ENCODE measurements around the gene GALNT6. TPM values are rescaled to one million over a fixed set of nuclear protein-coding genes. Genes with fewer than 3 reads are reported as not detected.

GALNT6 gene
- total and polyA plus RNA-seq, 9 of the 15 experiments (the other 6 are each of a cell fraction or from before 2014, with no cell fraction given), result 1.5 to 8.6 (median 5.1) TPM

DNA sequence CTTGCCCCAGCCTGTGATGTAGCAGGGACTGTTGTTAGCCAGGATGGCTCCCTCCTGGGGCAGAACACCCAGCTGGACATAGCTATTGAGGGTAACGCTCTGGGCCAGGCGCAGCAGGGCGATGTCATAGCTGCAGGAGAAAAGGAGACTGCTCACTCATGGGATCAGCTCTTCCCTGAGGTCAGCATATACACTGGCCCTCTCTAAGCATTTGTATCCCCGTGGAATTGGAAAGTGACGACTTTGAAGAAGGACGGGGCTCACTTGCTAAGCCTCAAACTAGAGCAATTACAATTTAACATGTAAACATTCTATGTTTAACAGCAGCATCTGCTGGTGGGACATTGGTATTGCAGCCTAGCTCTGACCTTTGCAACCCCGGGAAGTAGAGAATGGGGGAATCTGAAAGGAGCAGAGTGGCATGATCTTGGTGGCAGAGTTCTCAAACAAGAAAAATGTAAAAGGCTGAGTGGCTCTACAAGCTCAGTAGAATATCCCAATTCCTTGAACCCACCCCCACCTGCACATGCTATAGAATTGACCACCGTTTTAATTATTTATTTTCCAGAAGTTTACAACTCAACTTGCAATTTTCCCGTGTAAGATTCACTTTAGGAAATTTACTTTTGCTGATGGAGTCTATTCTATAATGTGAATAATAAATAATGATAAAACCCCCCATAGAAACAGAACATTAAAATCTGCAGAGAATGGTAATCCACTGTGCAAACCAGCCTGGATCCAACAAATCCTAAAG lies 49.8 kb downstream of the GALNT6 start (continued):
- no peak for TF ChIP-seq FOXK1 (CRISPR knock-in tag; IDR thresholded peaks at IDR 0.05; ENCODE audit: borderline replicate concordance)
- TF ChIP-seq, protein P1, sequence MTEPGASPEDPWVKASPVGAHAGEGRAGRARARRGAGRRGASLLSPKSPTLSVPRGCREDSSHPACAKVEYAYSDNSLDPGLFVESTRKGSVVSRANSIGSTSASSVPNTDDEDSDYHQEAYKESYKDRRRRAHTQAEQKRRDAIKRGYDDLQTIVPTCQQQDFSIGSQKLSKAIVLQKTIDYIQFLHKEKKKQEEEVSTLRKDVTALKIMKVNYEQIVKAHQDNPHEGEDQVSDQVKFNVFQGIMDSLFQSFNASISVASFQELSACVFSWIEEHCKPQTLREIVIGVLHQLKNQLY (CRISPR knock-in tag; conservative IDR thresholded peaks at IDR 0.05), result no peak
- peak; percentile 93 for TF ChIP-seq ARID2 (IDR thresholded peaks at IDR 0.05)
- 0 out of 2 replicates have a peak, but pooled peaks have one; percentile 44 for TF ChIP-seq ERF (CRISPR knock-in tag; IDR thresholded peaks at IDR 0.05)
- TF ChIP-seq IFI16 (CRISPR knock-in tag; IDR thresholded peaks at IDR 0.05), result no peak
- no peak for TF ChIP-seq ZNF23 (CRISPR knock-in tag; IDR thresholded peaks at IDR 0.05)
- TF ChIP-seq ARNT (IDR thresholded peaks at IDR 0.05), result peak in 1 of 2 experiments; percentile 53; a peak in 1 of 4 replicates
- no peak for TF ChIP-seq RBM22 (IDR thresholded peaks at IDR 0.05; ENCODE audit: low read depth, low read length, poor library complexity, severe bottlenecking)
- TF ChIP-seq CXXC5 (CRISPR knock-in tag; IDR thresholded peaks at IDR 0.05), result peak; percentile 23; the same call in 1 of the 2 replicates
- no peak for TF ChIP-seq THRAP3 (IDR thresholded peaks at IDR 0.05; ENCODE audit: borderline replicate concordance)
- no peak for TF ChIP-seq CUX1 (CRISPR knock-in tag; IDR thresholded peaks at IDR 0.05)
- TF ChIP-seq NBN (IDR thresholded peaks at IDR 0.05; ENCODE audit: low read depth), result peak; percentile 64; the same call in 1 of the 2 replicates
- TF ChIP-seq ZNF766 (CRISPR knock-in tag; conservative IDR thresholded peaks at IDR 0.05), result no peak
- no peak for TF ChIP-seq XRCC4 (IDR thresholded peaks at IDR 0.05; ENCODE audit: extremely low read depth, insufficient read depth, insufficient read length)
- TF ChIP-seq ZNF57 (CRISPR knock-in tag; IDR thresholded peaks at IDR 0.05), result no peak
- TF ChIP-seq ZNF79 (CRISPR knock-in tag; IDR thresholded peaks at IDR 0.05; ENCODE audit: low read depth), result no peak
- TF ChIP-seq SMC3 (conservative IDR thresholded peaks at IDR 0.05; ENCODE audit: insufficient read depth, low read depth, low read length), result peak; percentile 94
